GM18520 (cell line): Measurements from ENCODE around the gene NEURL4.
A peak's percentile ranks its signal among the peaks of the same experiment; 100 is the strongest.
"Not testable (repeated sequence)": the region's sequence is repeated elsewhere in the genome, so short reads cannot be mapped to it uniquely, and the experiment has no call there.

ENCODE experiments used
- ATAC-seq: cut with Tn5 transposase; IDR thresholded peaks from one replicate; pipeline ENCODE4 v1.9.1; 2021; ENCODE audit not compliant: unreplicated experiment

NEURL4 gene

GRCh38 chr17:7328840-7329373 lies at the start of gene NEURL4:
Gene NEURL4, minus strand, starts transcription at chr17:7329335. Its CDS starts 23 bp downstream, at chr17:7329312.
- no peak for ATAC-seq

DNA sequence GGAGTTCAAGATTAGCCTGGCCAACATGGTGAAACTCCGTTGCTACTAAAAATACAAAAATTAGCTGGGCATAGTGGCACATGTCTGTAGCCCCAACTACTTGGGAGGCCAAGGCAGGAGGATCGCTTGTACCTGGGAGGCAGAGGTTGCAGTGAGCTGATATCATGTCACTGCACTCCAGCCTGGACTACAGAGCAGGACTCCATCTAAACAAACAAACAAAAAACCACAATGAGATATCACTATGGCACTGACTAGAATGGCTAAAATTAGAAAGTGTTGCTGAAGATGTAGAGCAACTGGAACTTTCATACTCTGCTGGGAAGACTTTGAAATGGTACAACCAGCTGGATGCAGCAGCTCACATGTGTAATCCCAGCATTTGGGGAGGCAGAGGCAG lies 45.2 kb upstream of the NEURL4 start:
- no peak for ATAC-seq

DNA sequence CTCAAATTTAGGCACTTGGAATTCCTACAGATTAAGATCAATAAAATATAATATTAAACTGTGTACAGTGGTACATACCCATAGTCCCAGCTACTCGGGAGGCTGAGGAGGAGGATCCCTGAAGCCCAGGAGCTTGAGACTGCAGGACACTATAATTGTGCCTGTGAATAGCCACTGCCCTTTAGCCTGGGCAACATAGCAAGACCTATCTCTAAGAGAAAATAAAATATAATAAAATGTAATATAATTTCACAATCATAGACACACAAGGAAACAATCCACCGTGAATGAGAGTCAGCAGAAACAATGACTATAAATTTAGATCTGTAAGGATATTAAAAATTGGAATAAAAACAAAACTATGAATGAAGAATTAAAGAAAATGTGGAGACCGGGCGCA lies 41.7 kb upstream of the NEURL4 start:
- no peak for ATAC-seq

GRCh38 chr17:7369825-7370224 lies 40.7 kb upstream of the NEURL4 start:
- no peak for ATAC-seq

DNA sequence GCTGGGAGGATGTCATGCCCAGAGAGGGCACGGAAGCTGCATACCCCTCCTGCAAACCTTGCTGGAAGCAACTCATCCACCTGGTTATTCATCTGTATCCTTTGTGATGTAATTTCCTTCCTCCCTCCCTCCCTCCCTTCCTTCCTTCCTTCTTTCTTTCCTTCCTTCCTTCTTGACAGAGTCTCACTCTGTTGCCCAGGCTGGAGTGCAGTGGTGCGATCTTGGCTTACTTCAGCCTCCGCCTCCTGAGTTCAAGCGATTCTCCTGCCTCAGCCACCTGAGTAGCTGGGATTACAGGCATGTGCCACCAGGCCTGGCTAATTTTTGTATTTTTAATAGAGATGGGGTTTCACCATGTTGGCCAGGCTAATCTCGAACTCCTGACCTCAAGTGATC lies 39.5 kb upstream of the NEURL4 start:
- not testable (repeated sequence) for ATAC-seq

DNA sequence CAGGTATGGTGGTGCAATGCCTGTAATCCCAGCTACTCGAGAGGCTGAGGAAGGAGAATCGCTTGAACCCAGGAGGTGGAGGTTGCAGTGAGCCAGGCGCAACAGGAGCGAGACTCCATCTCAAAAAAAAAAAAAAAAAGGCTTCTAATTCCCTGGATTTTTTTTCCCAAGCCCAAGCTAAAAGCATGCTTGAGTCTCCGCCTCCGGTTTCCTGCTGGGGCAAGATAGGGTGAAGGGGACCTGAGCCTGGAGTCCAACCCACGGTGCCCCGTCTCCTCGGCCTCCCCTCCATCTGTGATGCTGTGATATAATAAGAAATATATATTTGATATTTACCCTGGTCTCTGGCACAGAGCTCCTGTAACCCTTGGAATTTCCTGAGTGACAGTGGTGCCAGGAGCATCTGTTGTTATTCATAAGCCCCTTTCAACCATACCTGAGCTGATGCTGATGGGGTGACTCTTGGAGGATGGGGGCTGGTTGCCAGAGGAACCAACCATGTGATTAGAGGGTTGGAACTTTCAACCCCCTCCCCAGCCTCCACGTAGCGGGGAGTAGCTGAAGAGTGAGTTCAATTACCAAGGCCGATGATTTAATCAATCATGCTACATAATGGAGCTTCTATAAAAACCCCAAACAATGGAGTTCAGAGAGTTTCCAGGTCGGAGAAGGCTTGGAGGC lies 38.9 kb upstream of the NEURL4 start:
- ATAC-seq: no peak

DNA sequence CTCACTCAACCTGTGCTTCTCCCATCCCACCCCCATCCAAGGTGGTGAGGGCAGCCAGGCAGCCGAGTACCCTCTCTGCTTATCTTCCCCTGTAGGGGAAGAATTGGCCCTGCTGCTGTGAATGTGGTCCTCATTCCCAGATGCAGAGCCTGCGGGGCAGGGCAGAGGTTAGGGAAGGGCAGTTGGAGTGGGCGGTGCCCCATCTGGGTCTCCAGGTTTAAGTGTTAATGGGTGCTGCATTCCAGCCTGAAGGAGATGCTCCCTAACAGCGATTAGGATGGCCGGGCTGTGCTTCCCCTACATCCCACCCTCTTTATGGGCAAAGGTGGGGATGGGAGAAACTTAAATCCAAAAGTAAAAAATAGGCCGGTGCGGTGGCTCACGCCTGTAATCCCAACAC lies 37.9 kb upstream of the NEURL4 start:
- no peak for ATAC-seq

DNA sequence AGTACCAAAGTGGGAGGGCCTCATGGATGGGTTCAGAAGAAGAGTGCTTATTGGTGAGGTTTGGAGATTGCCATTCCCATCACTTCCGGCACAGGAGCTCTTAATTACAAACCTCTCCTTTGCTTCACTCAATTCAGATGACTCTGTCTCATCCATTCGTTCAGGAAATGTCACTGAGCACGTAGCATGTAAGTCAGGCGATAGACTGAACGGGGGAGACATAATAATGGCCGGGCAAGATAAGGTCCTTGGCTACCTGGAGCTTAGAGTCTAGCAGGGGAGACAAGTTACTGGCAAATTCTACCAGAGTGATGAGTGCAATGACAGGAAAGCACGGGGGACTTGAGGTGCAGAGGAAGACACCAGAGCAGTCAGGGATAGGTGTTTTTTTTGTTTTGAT lies 36.8 kb upstream of the NEURL4 start:
- ATAC-seq: not testable (repeated sequence)

DNA sequence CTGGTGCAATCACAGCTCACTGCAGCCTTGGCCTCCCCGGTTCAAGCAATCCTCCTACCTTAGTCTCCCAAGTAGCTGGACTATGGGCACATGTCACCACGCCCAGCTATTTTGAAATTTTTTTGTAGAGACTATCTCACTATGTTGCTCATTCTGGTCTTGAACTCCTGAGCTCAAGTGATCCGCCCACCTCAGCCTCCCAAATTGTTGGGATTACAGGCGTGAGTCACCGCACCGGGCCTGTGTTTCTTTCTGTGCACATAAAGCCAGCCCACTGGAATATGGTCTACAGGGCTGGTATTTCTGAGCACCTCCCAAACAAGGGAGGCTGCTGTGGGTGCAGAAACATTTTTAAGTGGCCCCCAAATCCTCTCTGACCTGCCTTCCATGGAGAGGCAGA lies 34.2 kb upstream of the NEURL4 start:
- ATAC-seq: no peak

DNA sequence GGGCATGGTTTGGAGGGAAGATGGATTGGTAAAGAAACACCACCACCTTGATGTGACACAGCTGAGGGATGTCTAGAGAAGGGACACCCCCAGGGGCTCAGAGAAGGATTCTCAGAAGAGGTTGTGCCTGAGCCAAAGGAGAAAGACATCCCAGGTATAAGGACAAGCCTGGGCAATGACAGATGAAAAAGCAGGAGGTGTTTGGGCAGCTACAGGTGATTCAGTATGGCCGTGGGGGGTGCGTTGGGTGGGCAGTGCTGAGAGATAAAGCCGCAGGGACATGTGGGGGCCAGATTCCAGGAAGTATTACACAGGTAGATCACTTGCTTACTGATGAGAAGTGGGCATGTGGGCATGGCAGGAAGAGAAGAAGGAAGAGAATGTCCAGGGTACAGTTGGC lies 32.8 kb upstream of the NEURL4 start:
- no peak for ATAC-seq

DNA sequence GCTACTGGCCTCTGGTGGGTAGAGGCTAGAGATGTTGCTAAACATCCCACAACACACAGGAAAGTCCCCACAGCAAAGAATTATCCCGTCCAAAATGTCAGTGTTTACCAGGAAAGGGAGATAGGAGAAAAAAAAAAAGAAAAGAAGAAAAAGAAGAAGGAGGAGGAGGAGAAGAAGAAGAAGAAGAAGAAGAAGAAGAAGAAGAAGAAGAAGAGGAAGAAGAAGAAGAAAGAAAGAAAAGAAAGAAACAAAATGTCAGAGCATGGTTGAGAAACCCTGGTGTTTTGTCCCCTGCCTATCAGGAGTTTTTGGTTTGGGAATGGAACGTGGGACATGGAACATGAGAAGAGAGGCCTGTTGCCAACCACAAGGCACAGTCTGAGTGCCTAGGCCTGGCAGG lies 28.2 kb upstream of the NEURL4 start:
- no peak for ATAC-seq

GRCh38 chr17:7356756-7357155 lies 27.6 kb upstream of the NEURL4 start:
- ATAC-seq: no peak

DNA sequence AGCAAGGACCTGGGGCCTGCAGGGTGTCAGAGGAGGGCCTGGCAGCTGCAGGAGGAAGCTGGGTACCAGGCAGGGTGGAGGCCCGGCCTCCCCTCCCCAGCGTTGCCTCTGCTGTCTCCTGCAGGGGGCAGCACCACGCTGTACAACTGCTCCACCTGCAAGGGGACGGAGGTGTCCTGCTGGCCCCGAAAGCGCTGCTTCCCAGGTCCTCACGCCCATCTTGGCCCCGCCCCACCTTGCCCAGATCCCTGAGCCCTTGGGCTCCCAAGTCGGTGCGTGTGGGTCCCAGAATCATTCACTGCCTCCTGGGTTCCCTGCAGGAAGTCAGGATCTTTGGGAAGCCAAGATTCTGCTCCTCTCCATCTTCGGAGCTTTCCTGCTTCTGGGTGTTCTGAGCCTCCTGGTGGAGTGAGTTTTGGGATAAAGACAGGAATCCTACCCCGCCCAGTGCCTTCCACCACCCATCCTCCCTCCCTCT lies 27.0 kb upstream of the NEURL4 start:
- no peak for ATAC-seq

DNA sequence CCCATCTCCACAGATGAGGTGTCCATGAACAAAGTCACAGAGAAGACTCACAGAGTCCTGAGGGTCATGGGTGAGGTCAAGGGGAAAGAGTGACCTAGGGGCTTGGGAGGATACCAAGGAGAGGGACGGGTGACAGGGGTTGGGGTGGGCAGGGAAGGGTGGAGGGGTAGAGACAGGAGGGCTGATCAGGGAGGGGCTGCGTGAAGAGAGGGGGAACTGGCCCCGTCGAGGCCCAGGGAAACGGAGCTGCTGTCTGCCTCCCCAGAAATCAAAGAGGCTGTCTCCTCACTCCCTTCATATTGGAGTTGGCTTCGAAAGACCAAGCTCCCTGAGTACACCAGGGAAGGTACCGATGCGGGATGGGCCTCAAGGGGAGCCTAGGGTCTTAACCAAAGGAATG lies 26.4 kb upstream of the NEURL4 start:
- ATAC-seq: no peak

DNA sequence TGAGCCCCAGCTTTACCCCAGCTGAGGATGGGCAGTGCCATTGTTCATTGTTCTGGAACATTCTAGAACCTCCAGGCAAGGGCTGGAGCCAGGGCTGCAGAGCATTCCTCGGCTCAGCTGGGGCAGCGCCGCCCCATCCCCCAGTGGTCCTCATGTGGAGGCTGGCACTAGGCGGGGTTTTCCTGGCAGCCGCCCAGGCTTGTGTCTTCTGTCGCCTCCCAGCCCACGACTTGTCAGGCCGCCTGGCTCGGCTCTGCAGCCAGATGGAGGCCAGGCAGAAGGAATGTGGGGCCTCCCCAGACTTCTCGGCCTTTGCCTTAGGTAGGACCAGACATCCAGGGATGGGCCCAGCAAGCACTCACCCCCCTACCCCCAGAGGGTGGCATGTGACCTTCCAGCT lies 25.9 kb upstream of the NEURL4 start, which contains the start of gene TMEM95:
TSS of gene TMEM95 (plus strand) at position 104 of the 400 bp plus-strand sequence. CDS start at position 153, 49 bp downstream.
- no peak for ATAC-seq

- no peak for ATAC-seq
These were observed 25.2 kb upstream of the NEURL4 start for GRCh38 chr17:7354262-7354843.

- ATAC-seq: no peak
These were observed 23.9 kb upstream of the NEURL4 start for GRCh38 chr17:7352910-7353635.

GRCh38 chr17:7352503-7352889 lies 23.4 kb upstream of the NEURL4 start:
- no peak for ATAC-seq

GRCh38 chr17:7351665-7352502 lies 22.7 kb upstream of the NEURL4 start, which contains the start of gene KCTD11:
Gene KCTD11, plus strand, starts transcription at chr17:7352162.
- peak; percentile 45 for ATAC-seq

- ATAC-seq: no peak
These were observed 19.5 kb upstream of the NEURL4 start for GRCh38 chr17:7348478-7349242.
